GM12878 (cell line): Measurements from ENCODE around the gene ENTREP1.

Source experiments
- CTCF ChIP-seq, 3 experiments: IDR thresholded peaks in 2 of 3; conservative IDR thresholded peaks in 1 of 3; 2 replicates each; pipeline ENCODE4 v1.5.1; 2011; ENCODE audit warnings: low read depth in 3 of 3, low read length in 3 of 3, mild to moderate bottlenecking in 3 of 3, control low read depth in 2 of 3, moderate library complexity in 2 of 3, inconsistent platforms in 1 of 3, mixed read lengths in 1 of 3; ENCODE audit not compliant: control insufficient read depth in 2 of 3, insufficient read depth in 1 of 3; ENCODE audit errors: extremely low read depth in 1 of 3
- EGR1 ChIP-seq, 2 experiments: IDR thresholded peaks; 1 replicate in 1 of 2; 2 replicates in 1 of 2; pipeline ENCODE4 v1.6.1; 2011 to 2012; ENCODE audit warnings: low read depth in 2 of 2, low read length in 2 of 2, borderline replicate concordance in 1 of 2, mild to moderate bottlenecking in 1 of 2, moderate library complexity in 1 of 2
- EZH2 ChIP-seq: IDR thresholded peaks from 2 replicates; pipeline ENCODE4 v1.6.1; 2012; ENCODE audit warnings: low read depth, mild to moderate bottlenecking, control low read depth, inconsistent platforms, low read length, borderline replicate concordance; ENCODE audit not compliant: control insufficient read depth
- KAT2A ChIP-seq: conservative IDR thresholded peaks from 2 replicates; pipeline ENCODE4 v1.6.1; 2011; ENCODE audit warnings: low read depth, low read length; ENCODE audit not compliant: control insufficient read depth
- MTA3 ChIP-seq: IDR thresholded peaks from 2 replicates; pipeline ENCODE4 v1.6.1; 2012; ENCODE audit warnings: low read length, inconsistent platforms, borderline replicate concordance
- POLR2A ChIP-seq: IDR thresholded peaks from 2 replicates; pipeline ENCODE4 v1.6.1; 2011; ENCODE audit warnings: low read depth, mild to moderate bottlenecking, low read length
- SUZ12 ChIP-seq: fragments of 200-600 bp; sonication (generic); IDR thresholded peaks from one replicate; pipeline ENCODE4 v1.6.1; 2018; ENCODE audit warnings: antibody characterized with exemption, mild to moderate bottlenecking; ENCODE audit not compliant: unreplicated experiment
- TAF1 ChIP-seq: IDR thresholded peaks from 2 replicates; pipeline ENCODE4 v1.6.1; 2011; ENCODE audit warnings: mild to moderate bottlenecking, low read depth, low read length, borderline replicate concordance
- USF2 ChIP-seq: IDR thresholded peaks from 2 replicates; pipeline ENCODE4 v1.6.1; 2011; ENCODE audit warnings: low read depth, low read length, improper control_type of control experiment, borderline replicate concordance
- ZNF274 ChIP-seq: IDR thresholded peaks from one replicate; pipeline ENCODE4 v1.8.0; 2011; ENCODE audit not compliant: insufficient read length, insufficient read depth
- TF ChIP-seq, protein P1 (sequence below): IDR thresholded peaks from 2 replicates; pipeline ENCODE4 v1.6.1; 2011; ENCODE audit warnings: low read depth, mild to moderate bottlenecking, low read length, moderate library complexity, borderline replicate concordance; ENCODE audit errors: extremely low read depth

DNA sequence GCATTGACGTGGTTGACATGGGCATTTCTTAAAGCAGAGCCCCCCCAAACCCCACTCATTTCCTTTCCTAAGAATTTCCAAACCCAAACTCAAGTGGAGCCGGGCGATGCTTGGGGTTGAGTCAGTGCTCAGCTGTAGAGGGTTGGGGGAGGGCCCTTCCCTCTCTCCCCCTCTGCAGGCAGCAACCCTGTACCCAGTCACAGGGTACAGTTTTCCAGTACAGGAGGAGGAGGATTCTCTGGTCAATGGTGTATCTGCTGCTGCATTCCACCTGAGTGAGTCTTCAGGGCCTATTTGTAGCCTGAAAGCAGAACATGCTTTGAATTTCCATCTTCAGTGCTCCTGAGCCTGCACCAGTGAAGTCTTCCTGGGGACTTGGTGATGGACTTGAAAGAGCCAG is 55.8 kb downstream of the ENTREP1 start:
- no peak for TF ChIP-seq MTA3
- TF ChIP-seq POLR2A: no peak
- no peak for TF ChIP-seq TAF1
- no peak for TF ChIP-seq CTCF (IDR thresholded peaks at IDR 0.05 in 2 of 3, conservative IDR thresholded peaks at IDR 0.05 in 1 of 3; ENCODE audit: control insufficient read depth in 2 of 3, extremely low read depth in 1 of 3, insufficient read depth in 1 of 3, low read depth in 3 of 3, low read length in 3 of 3)
- TF ChIP-seq ZNF274: no peak
- no peak for TF ChIP-seq KAT2A
- no peak for TF ChIP-seq EGR1 (IDR thresholded peaks at IDR 0.05; ENCODE audit: borderline replicate concordance in 1 of 2, low read depth in 2 of 2, low read length in 2 of 2)
- TF ChIP-seq, protein P1, sequence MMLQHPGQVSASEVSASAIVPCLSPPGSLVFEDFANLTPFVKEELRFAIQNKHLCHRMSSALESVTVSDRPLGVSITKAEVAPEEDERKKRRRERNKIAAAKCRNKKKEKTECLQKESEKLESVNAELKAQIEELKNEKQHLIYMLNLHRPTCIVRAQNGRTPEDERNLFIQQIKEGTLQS: no peak
- TF ChIP-seq SUZ12: no peak
- no peak for TF ChIP-seq EZH2
- TF ChIP-seq USF2: no peak
